Astrocyte of the spinal cord (primary cell): ENCODE measurements around the gene SAMD11.

Experiments used
- DNase-seq: peaks from one replicate; pipeline ENCODE4 v3.0.0; 2011; ENCODE audit warnings: low read depth, low spot score
- H3K4me3 ChIP-seq: 2 replicates; pipeline ENCODE4 v1.5.1; 2011; ENCODE audit warnings: low read depth, mild to moderate bottlenecking, low read length, moderate library complexity
- CTCF ChIP-seq: IDR thresholded peaks from 2 replicates; pipeline ENCODE4 v1.5.1; 2012; ENCODE audit warnings: low read depth, mild to moderate bottlenecking, low read length, inconsistent platforms
- in situ Hi-C: cut with HindIII; loops from 2 replicates; pipeline ENCODE4 v1.10.0; 2017; ENCODE audit warnings: low sequenced_read_pairs

Gene SAMD11

DNA sequence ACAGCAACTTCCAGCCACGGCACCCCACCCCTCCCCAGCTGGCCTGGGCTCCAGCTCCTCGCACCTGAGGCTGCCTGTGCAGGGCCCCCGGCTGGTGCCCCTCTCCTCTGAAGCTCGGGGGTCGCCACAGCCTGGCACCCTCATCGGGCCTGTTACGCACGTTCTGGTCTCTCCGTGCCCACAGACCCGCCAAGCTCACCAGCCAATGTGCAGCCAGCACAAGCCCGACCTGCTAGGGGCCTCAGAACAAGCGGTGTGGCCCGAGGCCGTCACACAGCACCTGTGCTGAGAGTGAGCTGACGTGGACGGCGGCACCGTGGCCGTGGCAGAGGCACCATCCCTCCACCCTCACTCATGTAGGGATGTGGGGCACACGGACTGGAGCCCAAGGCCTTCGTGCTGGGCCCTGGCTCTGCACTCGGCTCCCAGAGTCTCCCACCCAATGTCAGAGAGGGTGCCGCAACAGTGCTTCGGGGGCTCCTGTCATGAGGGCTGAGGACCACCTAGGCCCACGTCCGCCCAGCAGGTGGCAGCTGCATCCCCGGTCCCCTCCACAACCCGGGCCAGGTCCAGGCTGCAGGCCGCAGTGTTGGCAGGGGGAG is 4.4 kb upstream of the SAMD11 start:
- no peak for TF ChIP-seq CTCF
- H3K4me3 ChIP-seq, result no peak overlapping the region
- in situ Hi-C loops, result no loop called here
- DNase-seq, result no peak

DNA sequence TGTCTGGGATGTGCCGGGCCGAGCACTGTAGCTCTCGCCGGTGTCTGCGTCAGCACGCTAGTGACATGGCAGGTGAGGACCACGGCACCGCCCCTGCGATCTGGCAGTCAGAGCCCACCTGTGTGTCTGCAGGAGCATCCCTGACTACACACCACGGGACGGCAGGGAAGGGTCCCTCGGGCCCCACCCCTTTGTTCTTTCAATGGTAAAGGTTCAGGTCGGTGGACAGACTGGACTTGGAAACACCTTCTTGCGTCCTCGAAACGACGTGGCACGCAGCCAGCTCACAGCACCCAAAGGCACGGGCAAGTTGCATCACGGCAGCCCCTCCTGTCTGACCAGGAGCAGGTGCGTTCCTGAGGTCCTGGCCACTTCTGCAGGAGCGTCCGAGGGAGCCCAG is 3.7 kb upstream of the SAMD11 start:
- TF ChIP-seq CTCF, result no peak
- no peak for DNase-seq
- in situ Hi-C loops, result no loop called here
- H3K4me3 ChIP-seq, result no peak overlapping the region

GRCh38 chr1:920521-920920 is 3.2 kb upstream of the SAMD11 start:
- no peak for DNase-seq
- in situ Hi-C loops, result no loop called here
- no peak overlapping the region for H3K4me3 ChIP-seq
- TF ChIP-seq CTCF, result no peak

DNA sequence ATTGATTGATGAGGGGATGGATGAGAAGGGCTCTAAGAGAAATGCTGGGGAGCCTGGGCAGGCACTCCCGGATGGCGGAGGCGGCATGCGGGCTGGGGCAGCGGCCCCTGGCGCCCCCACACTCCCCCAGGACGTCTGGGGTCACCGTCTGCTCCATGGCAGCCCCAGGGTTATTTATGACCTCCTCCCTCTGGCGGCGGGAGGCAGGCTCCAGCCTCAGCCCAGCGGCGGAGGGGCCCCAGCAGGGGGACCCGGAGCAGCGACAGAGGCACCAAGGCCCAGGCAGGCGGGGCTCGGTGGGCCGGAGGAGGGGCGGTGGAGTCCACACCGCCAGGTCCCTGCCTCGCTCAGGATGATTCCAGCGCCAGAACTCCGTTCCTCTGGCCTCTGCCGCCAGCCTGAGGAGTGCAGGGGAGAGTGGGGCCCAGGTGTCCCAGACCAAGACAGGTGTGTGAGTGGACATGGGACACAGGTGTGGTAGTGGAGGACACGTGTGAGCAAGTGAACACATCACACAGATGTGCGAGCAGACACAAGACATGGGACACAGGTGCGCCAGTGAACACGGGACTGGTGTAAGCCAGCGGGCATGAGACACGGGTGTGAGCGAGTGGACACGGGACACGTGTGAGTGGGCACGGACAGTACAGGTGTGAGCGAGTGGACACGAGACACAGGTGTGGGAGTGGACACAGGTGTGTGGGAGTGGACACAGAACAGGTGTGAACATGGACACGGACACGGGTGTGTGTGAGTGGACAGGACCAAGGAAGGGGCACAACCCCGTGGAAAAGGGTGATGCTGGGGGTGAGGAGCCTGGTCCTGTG is 2.5 kb upstream of the SAMD11 start:
- in situ Hi-C loops, result no loop called here
- peak; percentile 43 for TF ChIP-seq CTCF
- peak; percentile 77 for DNase-seq
- no peak overlapping the region for H3K4me3 ChIP-seq

GRCh38 chr1:923991-924655 is 400 bp downstream of the SAMD11 start:
- in situ Hi-C loops, result no loop called here
- H3K4me3 ChIP-seq, result peak overlapping the region; percentile 52
- no peak for DNase-seq
- no peak for TF ChIP-seq CTCF

GRCh38 chr1:924656-925560 is 1.2 kb downstream of the SAMD11 start:
- DNase-seq, result no peak
- in situ Hi-C loops, result no loop called here
- H3K4me3 ChIP-seq, result peak overlapping the region; percentile 52
- TF ChIP-seq CTCF, result peak; percentile 6
